DOHH2 (cell line): ENCODE data around the gene CASKIN1.

Experiments
- EZH2phosphoT487 ChIP-seq: fragments of 200-600 bp; sonication (generic); IDR thresholded peaks from 2 replicates; pipeline ENCODE4 v1.6.1; 2017; ENCODE audit warnings: borderline replicate concordance, mild to moderate bottlenecking, antibody characterized with exemption, low read length, moderate library complexity, mixed read lengths
- TF ChIP-seq, protein P1 (sequence below): fragments of 200-600 bp; sonication (generic); IDR thresholded peaks from one replicate; pipeline ENCODE4 v1.5.1; 2014; ENCODE audit warnings: antibody characterized with exemption, mild to moderate bottlenecking, low read depth, low read length; ENCODE audit not compliant: poor library complexity, severe bottlenecking

DNA sequence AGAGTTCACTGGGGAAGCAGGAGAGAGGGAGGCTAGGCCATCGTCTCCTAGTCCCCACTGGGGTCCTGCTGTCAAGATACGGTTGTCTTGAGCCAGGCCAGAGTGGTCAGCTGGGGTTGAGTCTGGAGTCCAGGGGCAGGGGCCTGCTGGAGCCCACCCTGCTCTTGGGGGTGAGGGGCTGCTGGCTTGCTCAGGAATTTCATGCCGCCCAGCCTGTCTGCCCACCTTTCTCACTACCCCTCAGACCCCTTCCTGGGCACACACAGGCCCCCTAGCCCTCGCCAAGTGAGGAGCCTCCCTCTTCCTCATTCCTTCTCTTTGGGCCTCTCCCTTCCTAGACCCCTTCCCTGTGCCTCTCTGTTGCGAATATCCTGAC, 39.6 kb downstream of the CASKIN1 start:
- TF ChIP-seq, protein P1, sequence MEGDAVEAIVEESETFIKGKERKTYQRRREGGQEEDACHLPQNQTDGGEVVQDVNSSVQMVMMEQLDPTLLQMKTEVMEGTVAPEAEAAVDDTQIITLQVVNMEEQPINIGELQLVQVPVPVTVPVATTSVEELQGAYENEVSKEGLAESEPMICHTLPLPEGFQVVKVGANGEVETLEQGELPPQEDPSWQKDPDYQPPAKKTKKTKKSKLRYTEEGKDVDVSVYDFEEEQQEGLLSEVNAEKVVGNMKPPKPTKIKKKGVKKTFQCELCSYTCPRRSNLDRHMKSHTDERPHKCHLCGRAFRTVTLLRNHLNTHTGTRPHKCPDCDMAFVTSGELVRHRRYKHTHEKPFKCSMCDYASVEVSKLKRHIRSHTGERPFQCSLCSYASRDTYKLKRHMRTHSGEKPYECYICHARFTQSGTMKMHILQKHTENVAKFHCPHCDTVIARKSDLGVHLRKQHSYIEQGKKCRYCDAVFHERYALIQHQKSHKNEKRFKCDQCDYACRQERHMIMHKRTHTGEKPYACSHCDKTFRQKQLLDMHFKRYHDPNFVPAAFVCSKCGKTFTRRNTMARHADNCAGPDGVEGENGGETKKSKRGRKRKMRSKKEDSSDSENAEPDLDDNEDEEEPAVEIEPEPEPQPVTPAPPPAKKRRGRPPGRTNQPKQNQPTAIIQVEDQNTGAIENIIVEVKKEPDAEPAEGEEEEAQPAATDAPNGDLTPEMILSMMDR, result no peak
- no peak for TF ChIP-seq EZH2phosphoT487
